HG02623 (cell line): ENCODE data around the gene COIL.
"Not testable (repeated sequence)": the region's sequence is repeated elsewhere in the genome, so short reads cannot be mapped to it uniquely, and the experiment has no call there.

Experiments used
- ATAC-seq: cut with Tn5 transposase; IDR thresholded peaks from one replicate; pipeline ENCODE4 v1.9.1; 2021; ENCODE audit warnings: moderate library complexity; ENCODE audit not compliant: unreplicated experiment

The COIL gene

GRCh38 chr17:56979091-56979480 is 18.2 kb upstream of the COIL start:
- ATAC-seq: no peak

GRCh38 chr17:56978441-56979090 is 17.7 kb upstream of the COIL start:
- no peak for ATAC-seq

GRCh38 chr17:56977673-56978395 is 17.0 kb upstream of the COIL start, which contains the start of gene SCPEP1:
SCPEP1 (plus strand) TSS chr17:56978131; CDS start chr17:56978160, 29 bp downstream.
- ATAC-seq: peak; percentile 68

- ATAC-seq: no peak
Observed at GRCh38 chr17:56976941-56977608, 16.2 kb upstream of the COIL start.

- no peak for ATAC-seq
Observed at GRCh38 chr17:56975656-56976055, 14.8 kb upstream of the COIL start.

GRCh38 chr17:56974055-56974454 is 13.2 kb upstream of the COIL start:
- ATAC-seq: no peak

GRCh38 chr17:56973520-56973919 is 12.7 kb upstream of the COIL start:
- no peak for ATAC-seq

GRCh38 chr17:56972111-56972730 is 11.4 kb upstream of the COIL start:
- ATAC-seq: no peak

GRCh38 chr17:56970974-56971373 is 10.1 kb upstream of the COIL start:
- no peak for ATAC-seq

GRCh38 chr17:56966338-56966737 is 5.5 kb upstream of the COIL start:
- ATAC-seq: no peak

- not testable (repeated sequence) for ATAC-seq
Observed at GRCh38 chr17:56965681-56966080, 4.8 kb upstream of the COIL start.

GRCh38 chr17:56965241-56965640 is 4.4 kb upstream of the COIL start:
- not testable (repeated sequence) for ATAC-seq

GRCh38 chr17:56956992-56957391 is 3.9 kb downstream of the COIL start:
- no peak for ATAC-seq

GRCh38 chr17:56949595-56949994 is 11.3 kb downstream of the COIL start:
- no peak for ATAC-seq

GRCh38 chr17:56948491-56948890 is 12.4 kb downstream of the COIL start:
- no peak for ATAC-seq

- ATAC-seq: no peak
Observed at GRCh38 chr17:56947741-56948140, 13.1 kb downstream of the COIL start.

- ATAC-seq: no peak
Observed at GRCh38 chr17:56945938-56946505, 14.8 kb downstream of the COIL start.

GRCh38 chr17:56943505-56944125 is 17.2 kb downstream of the COIL start:
- ATAC-seq: no peak

GRCh38 chr17:56939869-56940484 is 20.9 kb downstream of the COIL start:
- no peak for ATAC-seq

GRCh38 chr17:56938206-56938605 is 22.6 kb downstream of the COIL start:
- ATAC-seq: not testable (repeated sequence)
